WTC11 (cell line): ENCODE data around the gene ECHDC3.

Source experiments
- GABPB1 ChIP-seq: sonication (generic); formaldehyde crosslinking; IDR thresholded peaks from 2 replicates; pipeline ENCODE4 v1.8.1; 2023; ENCODE audit warnings: mild to moderate bottlenecking, missing genetic modification reagents
- KAT7 ChIP-seq: sonication (generic); formaldehyde crosslinking; IDR thresholded peaks from 2 replicates; pipeline ENCODE4 v1.8.1; 2023; ENCODE audit warnings: missing genetic modification reagents, mild to moderate bottlenecking, borderline replicate concordance
- MYBL2 ChIP-seq: sonication (generic); formaldehyde crosslinking; IDR thresholded peaks from 2 replicates; pipeline ENCODE4 v1.8.1; 2023; ENCODE audit warnings: mild to moderate bottlenecking, moderate library complexity, missing genetic modification reagents
- NFYB ChIP-seq: sonication (generic); formaldehyde crosslinking; conservative IDR thresholded peaks from 2 replicates; pipeline ENCODE4 v1.8.0; 2022; ENCODE audit warnings: low read depth, missing genetic modification reagents
- ZNF138 ChIP-seq: sonication (generic); formaldehyde crosslinking; conservative IDR thresholded peaks from 2 replicates; pipeline ENCODE4 v1.8.1; 2022; ENCODE audit warnings: mild to moderate bottlenecking, moderate library complexity, missing genetic modification reagents
- TF ChIP-seq, protein P1 (sequence below): fragments of 200-600 bp; IDR thresholded peaks from 2 replicates; pipeline ENCODE4 v1.8.0; 2022; ENCODE audit warnings: antibody characterized with exemption
- TF ChIP-seq, protein P2 (sequence below): sonication (generic); formaldehyde crosslinking; IDR thresholded peaks from 2 replicates; pipeline ENCODE4 v1.8.1; 2022; ENCODE audit warnings: mild to moderate bottlenecking, missing genetic modification reagents, moderate library complexity, borderline replicate concordance
- TF ChIP-seq, protein P3 (sequence below): sonication (generic); formaldehyde crosslinking; IDR thresholded peaks from 2 replicates; pipeline ENCODE4 v1.8.0; 2022; ENCODE audit warnings: missing genetic modification reagents
- TF ChIP-seq, protein P4 (sequence below): sonication (generic); formaldehyde crosslinking; IDR thresholded peaks from 2 replicates; pipeline ENCODE4 v1.8.1; 2023; ENCODE audit warnings: mild to moderate bottlenecking, missing genetic modification reagents, moderate library complexity
- TF ChIP-seq, protein P5 (sequence below): sonication (generic); formaldehyde crosslinking; IDR thresholded peaks from 2 replicates; pipeline ENCODE4 v1.8.1; 2022; ENCODE audit warnings: low read depth, missing genetic modification reagents, borderline replicate concordance

DNA sequence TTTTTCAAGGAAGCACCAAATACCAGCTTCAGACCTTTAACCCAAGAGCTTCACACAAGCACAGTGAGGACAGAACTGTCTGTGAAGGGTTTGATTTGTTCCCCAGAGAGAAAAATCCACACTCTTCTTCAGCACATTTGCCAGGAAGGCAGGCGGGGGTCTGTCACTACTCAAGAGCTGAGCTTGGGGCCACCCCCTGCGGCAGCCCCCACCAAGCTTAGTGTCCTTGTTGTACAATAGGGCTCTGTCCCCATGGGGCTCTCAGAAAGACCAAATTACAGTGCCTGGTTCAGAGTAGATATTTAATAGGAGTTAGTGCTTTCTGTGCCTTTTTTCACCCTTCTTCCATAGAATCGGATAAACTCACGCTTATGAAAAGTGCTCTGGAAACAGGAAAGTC is 12.4 kb downstream of the ECHDC3 start:
- TF ChIP-seq, protein P1, sequence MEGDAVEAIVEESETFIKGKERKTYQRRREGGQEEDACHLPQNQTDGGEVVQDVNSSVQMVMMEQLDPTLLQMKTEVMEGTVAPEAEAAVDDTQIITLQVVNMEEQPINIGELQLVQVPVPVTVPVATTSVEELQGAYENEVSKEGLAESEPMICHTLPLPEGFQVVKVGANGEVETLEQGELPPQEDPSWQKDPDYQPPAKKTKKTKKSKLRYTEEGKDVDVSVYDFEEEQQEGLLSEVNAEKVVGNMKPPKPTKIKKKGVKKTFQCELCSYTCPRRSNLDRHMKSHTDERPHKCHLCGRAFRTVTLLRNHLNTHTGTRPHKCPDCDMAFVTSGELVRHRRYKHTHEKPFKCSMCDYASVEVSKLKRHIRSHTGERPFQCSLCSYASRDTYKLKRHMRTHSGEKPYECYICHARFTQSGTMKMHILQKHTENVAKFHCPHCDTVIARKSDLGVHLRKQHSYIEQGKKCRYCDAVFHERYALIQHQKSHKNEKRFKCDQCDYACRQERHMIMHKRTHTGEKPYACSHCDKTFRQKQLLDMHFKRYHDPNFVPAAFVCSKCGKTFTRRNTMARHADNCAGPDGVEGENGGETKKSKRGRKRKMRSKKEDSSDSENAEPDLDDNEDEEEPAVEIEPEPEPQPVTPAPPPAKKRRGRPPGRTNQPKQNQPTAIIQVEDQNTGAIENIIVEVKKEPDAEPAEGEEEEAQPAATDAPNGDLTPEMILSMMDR: no peak
- TF ChIP-seq, protein P2, sequence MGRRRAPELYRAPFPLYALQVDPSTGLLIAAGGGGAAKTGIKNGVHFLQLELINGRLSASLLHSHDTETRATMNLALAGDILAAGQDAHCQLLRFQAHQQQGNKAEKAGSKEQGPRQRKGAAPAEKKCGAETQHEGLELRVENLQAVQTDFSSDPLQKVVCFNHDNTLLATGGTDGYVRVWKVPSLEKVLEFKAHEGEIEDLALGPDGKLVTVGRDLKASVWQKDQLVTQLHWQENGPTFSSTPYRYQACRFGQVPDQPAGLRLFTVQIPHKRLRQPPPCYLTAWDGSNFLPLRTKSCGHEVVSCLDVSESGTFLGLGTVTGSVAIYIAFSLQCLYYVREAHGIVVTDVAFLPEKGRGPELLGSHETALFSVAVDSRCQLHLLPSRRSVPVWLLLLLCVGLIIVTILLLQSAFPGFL (CRISPR knock-in tag): no peak
- TF ChIP-seq, protein P3, sequence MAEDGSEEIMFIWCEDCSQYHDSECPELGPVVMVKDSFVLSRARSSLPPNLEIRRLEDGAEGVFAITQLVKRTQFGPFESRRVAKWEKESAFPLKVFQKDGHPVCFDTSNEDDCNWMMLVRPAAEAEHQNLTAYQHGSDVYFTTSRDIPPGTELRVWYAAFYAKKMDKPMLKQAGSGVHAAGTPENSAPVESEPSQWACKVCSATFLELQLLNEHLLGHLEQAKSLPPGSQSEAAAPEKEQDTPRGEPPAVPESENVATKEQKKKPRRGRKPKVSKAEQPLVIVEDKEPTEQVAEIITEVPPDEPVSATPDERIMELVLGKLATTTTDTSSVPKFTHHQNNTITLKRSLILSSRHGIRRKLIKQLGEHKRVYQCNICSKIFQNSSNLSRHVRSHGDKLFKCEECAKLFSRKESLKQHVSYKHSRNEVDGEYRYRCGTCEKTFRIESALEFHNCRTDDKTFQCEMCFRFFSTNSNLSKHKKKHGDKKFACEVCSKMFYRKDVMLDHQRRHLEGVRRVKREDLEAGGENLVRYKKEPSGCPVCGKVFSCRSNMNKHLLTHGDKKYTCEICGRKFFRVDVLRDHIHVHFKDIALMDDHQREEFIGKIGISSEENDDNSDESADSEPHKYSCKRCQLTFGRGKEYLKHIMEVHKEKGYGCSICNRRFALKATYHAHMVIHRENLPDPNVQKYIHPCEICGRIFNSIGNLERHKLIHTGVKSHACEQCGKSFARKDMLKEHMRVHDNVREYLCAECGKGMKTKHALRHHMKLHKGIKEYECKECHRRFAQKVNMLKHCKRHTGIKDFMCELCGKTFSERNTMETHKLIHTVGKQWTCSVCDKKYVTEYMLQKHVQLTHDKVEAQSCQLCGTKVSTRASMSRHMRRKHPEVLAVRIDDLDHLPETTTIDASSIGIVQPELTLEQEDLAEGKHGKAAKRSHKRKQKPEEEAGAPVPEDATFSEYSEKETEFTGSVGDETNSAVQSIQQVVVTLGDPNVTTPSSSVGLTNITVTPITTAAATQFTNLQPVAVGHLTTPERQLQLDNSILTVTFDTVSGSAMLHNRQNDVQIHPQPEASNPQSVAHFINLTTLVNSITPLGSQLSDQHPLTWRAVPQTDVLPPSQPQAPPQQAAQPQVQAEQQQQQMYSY (CRISPR knock-in tag): no peak
- TF ChIP-seq, protein P4, sequence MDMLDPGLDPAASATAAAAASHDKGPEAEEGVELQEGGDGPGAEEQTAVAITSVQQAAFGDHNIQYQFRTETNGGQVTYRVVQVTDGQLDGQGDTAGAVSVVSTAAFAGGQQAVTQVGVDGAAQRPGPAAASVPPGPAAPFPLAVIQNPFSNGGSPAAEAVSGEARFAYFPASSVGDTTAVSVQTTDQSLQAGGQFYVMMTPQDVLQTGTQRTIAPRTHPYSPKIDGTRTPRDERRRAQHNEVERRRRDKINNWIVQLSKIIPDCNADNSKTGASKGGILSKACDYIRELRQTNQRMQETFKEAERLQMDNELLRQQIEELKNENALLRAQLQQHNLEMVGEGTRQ (CRISPR knock-in tag): no peak
- TF ChIP-seq NFYB (CRISPR knock-in tag): no peak
- no peak for TF ChIP-seq GABPB1 (CRISPR knock-in tag)
- no peak for TF ChIP-seq MYBL2 (CRISPR knock-in tag)
- no peak for TF ChIP-seq ZNF138 (CRISPR knock-in tag)
- TF ChIP-seq, protein P5, sequence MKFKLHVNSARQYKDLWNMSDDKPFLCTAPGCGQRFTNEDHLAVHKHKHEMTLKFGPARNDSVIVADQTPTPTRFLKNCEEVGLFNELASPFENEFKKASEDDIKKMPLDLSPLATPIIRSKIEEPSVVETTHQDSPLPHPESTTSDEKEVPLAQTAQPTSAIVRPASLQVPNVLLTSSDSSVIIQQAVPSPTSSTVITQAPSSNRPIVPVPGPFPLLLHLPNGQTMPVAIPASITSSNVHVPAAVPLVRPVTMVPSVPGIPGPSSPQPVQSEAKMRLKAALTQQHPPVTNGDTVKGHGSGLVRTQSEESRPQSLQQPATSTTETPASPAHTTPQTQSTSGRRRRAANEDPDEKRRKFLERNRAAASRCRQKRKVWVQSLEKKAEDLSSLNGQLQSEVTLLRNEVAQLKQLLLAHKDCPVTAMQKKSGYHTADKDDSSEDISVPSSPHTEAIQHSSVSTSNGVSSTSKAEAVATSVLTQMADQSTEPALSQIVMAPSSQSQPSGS (CRISPR knock-in tag): no peak
- no peak for TF ChIP-seq KAT7 (CRISPR knock-in tag)
